LNCaP clone FGC (cell line): ENCODE measurements around the gene RPL29.

Source experiments
- DNase-seq: peaks from one replicate; pipeline ENCODE4 v3.0.0-alpha.2; 2011; ENCODE audit warnings: low read depth
- H3K4me3 ChIP-seq: 2 replicates; pipeline ENCODE4 v1.5.1; 2011; ENCODE audit warnings: mild to moderate bottlenecking, low read depth, low read length, control low read depth
- TF ChIP-seq, protein P1 (sequence below): IDR thresholded peaks from 2 replicates; pipeline ENCODE4 v1.5.1; 2012; ENCODE audit warnings: mild to moderate bottlenecking; ENCODE audit not compliant: control insufficient read depth, insufficient read depth; ENCODE audit errors: extremely low read depth

Gene RPL29

DNA sequence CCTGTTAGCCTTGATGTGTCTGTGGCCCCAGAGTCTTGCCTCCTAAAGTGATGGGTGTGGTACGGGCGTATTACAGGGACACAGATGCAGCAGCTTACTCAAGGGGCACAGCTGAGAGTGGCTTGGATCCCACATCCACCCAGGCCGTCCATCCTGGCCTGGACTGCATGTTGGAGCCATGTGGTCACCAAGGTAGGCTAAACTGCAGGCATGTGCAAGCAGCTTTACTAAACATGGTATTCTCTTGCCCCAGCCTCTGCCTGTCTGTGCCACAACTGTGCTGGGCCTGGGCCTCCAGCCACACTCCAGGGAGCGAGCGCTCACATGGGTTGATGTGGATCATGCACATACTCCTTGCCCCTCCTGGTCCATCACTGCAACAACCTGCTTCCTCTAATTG is 46.6 kb downstream of the RPL29 start:
- TF ChIP-seq, protein P1, sequence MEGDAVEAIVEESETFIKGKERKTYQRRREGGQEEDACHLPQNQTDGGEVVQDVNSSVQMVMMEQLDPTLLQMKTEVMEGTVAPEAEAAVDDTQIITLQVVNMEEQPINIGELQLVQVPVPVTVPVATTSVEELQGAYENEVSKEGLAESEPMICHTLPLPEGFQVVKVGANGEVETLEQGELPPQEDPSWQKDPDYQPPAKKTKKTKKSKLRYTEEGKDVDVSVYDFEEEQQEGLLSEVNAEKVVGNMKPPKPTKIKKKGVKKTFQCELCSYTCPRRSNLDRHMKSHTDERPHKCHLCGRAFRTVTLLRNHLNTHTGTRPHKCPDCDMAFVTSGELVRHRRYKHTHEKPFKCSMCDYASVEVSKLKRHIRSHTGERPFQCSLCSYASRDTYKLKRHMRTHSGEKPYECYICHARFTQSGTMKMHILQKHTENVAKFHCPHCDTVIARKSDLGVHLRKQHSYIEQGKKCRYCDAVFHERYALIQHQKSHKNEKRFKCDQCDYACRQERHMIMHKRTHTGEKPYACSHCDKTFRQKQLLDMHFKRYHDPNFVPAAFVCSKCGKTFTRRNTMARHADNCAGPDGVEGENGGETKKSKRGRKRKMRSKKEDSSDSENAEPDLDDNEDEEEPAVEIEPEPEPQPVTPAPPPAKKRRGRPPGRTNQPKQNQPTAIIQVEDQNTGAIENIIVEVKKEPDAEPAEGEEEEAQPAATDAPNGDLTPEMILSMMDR, result no peak
- H3K4me3 ChIP-seq, result no peak overlapping the region
- DNase-seq, result no peak

DNA sequence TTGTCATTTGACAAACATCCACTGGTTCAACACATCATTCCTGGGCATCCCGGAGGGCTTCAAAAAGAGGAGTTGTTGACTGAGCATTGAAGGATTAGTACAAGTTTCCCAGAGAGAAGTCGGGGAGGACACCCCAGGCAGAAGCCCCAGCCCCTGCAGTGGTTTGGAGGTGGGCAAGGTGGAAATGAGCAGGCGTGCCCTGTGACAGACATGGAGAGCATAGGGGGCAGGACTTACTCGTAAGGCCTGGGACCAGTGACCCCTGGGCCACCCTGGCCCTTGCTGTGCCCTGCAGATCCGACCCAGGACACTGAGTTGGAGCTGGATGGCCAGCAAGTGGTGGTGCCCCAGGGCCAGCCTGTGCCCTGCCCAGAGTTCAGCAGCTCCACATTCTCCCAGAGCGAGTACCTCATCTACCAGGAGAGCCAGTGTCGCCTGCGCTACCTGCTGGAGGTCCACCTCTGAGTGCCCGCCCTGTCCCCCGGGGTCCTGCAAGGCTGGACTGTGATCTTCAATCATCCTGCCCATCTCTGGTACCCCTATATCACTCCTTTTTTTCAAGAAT is 47.6 kb downstream of the RPL29 start:
- H3K4me3 ChIP-seq, result no peak overlapping the region
- TF ChIP-seq, protein P1, result no peak
- no peak for DNase-seq

DNA sequence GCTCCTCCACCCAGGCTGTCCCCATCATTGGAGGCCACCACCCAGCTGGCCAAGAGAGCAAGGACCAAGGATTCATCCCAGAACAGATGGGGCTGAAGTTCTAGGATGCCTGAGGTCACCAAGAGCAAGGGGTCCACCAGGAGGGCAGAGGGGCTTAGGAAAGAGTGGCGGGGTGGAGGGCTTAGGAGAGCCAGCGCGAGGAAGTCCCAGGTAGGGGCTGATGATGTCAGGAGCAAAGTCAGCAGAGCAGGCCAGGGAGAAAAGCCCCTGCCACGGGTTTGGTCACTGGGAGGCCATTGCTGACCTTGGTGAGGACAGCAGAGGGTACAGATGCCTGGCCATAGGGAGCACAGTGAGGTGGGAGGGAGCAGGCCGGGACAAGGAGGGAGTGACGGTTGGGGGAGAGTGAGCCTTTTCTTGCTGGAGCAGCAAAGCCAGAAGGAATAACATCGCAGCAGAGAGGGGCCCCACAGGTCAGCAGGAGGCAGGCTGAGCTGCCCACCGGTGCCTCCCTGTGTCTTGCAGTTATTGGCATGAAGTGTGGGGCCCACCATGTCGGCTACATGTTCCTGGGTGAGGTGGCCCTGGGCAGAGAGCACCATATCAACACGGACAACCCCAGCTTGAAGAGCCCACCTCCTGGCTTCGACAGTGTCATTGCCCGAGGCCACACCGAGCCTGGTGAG is 48.3 kb downstream of the RPL29 start:
- H3K4me3 ChIP-seq, result no peak overlapping the region
- no peak for DNase-seq
- TF ChIP-seq, protein P1, result no peak

DNA sequence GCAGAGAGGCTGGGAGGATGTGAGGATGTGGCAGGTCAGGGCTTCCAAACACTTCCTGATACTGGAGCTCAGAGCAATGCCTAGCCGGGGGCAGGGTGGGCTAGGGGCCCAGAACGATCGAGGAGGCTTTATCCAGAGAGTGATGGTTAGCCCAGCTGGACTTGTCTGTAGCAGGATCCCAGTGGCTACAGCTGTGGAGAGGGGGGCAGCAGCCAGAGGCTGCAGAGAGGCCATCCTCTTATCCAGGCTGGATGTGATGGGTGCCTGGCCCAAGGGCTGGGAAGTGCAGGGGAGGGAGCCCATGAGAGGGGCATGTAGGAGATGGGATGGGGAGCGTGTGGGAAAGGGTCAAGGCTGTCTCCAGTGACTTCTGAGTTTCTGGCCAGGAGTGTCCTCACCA is 48.9 kb downstream of the RPL29 start:
- H3K4me3 ChIP-seq, result no peak overlapping the region
- TF ChIP-seq, protein P1, result no peak
- DNase-seq, result no peak

DNA sequence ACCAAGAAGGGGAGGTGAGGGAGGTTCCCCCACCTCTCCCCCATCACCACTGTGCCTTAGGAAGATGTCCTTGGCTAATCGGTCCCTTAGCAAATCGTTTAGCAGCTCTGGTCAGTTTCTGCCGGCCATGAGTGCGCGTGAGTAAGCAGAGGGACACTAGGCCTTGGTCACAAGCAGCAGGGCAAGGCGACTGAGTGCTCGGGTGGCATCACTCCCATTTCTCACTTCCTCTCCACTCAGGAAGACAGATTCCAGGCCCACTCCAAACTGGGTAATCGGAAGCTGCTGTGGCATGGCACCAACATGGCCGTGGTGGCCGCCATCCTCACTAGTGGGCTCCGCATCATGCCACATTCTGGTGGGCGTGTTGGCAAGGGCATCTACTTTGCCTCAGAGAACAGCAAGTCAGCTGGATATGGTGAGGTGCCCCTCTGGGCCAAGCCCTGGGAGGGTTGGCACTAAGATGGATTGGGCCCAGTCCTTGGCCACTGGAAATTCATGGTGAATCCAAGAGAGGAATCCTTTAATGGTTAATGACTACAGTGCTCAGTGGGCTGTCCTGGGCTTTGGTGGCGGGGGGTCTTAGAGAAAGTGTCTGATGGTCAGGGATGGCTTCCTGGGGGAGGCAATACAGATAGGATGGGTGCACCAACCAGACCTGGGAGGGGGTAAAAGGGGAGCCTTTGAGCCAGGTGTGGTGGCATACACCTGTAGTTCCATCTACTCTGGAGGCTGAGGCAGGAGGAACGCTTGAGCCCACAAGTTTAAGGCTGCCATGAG is 49.6 kb downstream of the RPL29 start:
- no peak for DNase-seq
- TF ChIP-seq, protein P1, result no peak
- H3K4me3 ChIP-seq, result no peak overlapping the region

DNA sequence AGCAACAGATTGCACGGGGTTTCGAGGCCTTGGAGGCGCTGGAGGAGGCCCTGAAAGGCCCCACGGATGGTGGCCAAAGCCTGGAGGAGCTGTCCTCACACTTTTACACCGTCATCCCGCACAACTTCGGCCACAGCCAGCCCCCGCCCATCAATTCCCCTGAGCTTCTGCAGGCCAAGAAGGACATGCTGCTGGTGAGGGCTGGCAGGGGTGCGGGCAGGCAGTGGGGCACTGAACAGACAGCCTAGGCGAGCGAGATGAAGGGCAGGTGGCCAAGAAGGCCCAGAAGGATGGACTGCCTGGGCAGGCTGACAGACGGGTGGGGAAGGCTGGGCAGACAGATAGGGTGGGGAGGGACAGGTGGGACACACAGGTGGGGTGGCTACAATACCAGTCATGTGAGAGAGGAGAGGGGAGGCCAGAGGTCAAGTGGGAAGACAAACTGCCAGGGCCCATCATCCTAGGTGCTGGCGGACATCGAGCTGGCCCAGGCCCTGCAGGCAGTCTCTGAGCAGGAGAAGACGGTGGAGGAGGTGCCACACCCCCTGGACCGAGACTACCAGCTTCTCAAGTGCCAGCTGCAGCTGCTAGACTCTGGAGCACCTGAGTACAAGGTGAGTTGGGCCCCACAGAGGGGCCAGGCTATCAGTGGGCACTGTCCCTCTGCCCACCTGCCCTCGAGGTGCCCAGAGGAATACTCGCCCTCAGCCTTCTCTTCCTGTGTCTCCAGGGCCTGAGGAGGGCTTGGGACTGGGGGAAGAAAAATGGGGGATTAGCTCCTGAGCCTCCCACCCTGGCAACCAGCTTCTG is 50.5 kb downstream of the RPL29 start:
- no peak overlapping the region for H3K4me3 ChIP-seq
- TF ChIP-seq, protein P1, result no peak
- no peak for DNase-seq
